Suppressor macrophage treated with lipopolysaccharide for 1 hour (primary cell): ENCODE results near the gene DST.
A peak's percentile ranks its signal among the peaks of the same experiment; 100 is the strongest.
"Not testable (repeated sequence)": the region's sequence is repeated elsewhere in the genome, so short reads cannot be mapped to it uniquely, and the experiment has no call there.

Experiments used
- DNase-seq, 3 donors: peaks; one replicate each; pipeline ENCODE4 v3.0.0-alpha.2; 2020 to 2022

Gene DST

GRCh38 chr6:56514395-56514794 is 128.3 kb downstream of the DST start:
- no peak for DNase-seq

GRCh38 chr6:56513631-56514030 is 129.1 kb downstream of the DST start:
- DNase-seq = no peak

- no peak for DNase-seq
These were observed 131.1 kb downstream of the DST start for GRCh38 chr6:56511591-56511990.

GRCh38 chr6:56510984-56511531 is 131.6 kb downstream of the DST start:
- no peak for DNase-seq

- no peak for DNase-seq
These were observed 133.7 kb downstream of the DST start for GRCh38 chr6:56509031-56509430.

- no peak for DNase-seq
These were observed 135.2 kb downstream of the DST start for GRCh38 chr6:56507517-56507916.

- DNase-seq = no peak
These were observed 137.0 kb downstream of the DST start for GRCh38 chr6:56505512-56506260.

GRCh38 chr6:56501993-56502392 is 140.7 kb downstream of the DST start:
- DNase-seq = no peak

- DNase-seq = no peak
These were observed 143.6 kb downstream of the DST start for GRCh38 chr6:56499095-56499494.

GRCh38 chr6:56497691-56498090 is 145.0 kb downstream of the DST start:
- no peak for DNase-seq

- no peak for DNase-seq
These were observed 145.4 kb downstream of the DST start for GRCh38 chr6:56497240-56497639.

- not testable (repeated sequence) for DNase-seq
These were observed 146.0 kb downstream of the DST start for GRCh38 chr6:56496650-56497049.

- no peak for DNase-seq
These were observed 147.0 kb downstream of the DST start for GRCh38 chr6:56495654-56496053.

- DNase-seq = no peak
These were observed 150.9 kb downstream of the DST start for GRCh38 chr6:56491606-56492328.

- DNase-seq = no peak
These were observed 151.7 kb downstream of the DST start for GRCh38 chr6:56490993-56491392.

GRCh38 chr6:56489559-56489958 is 153.1 kb downstream of the DST start:
- DNase-seq = no peak

- DNase-seq = no peak
These were observed 154.4 kb downstream of the DST start for GRCh38 chr6:56488281-56488680.

GRCh38 chr6:56486681-56487080 is 156.0 kb downstream of the DST start:
- DNase-seq = peak; percentile 4 to 25 (median 8)

- DNase-seq = no peak
These were observed 158.0 kb downstream of the DST start for GRCh38 chr6:56484669-56485068.

GRCh38 chr6:56483929-56484328 is 158.8 kb downstream of the DST start:
- no peak for DNase-seq

- no peak for DNase-seq
These were observed 160.2 kb downstream of the DST start for GRCh38 chr6:56482525-56482924.

- no peak for DNase-seq
These were observed 160.7 kb downstream of the DST start for GRCh38 chr6:56481957-56482356.

- no peak for DNase-seq
These were observed 161.9 kb downstream of the DST start for GRCh38 chr6:56480654-56481337.

- DNase-seq = no peak
These were observed 162.4 kb downstream of the DST start for GRCh38 chr6:56480246-56480645.
